HL-60 (cell line): ENCODE data around the gene MNAT1.

Experiments used
- DNase-seq, 2 experiments: peaks; one replicate each; pipeline ENCODE4 v3.0.0-alpha.2; 2010 to 2020; ENCODE audit warnings: low read depth in 1 of 2, low spot score in 1 of 2
- H3K27ac ChIP-seq: fragments of 250-450 bp; sonication (Bioruptor Pico); replicated peaks from 2 replicates; pipeline ENCODE4 v1.5.1; 2020; ENCODE audit warnings: mild to moderate bottlenecking, moderate library complexity
- H3K27me3 ChIP-seq: fragments of 250-450 bp; sonication (Bioruptor Pico); 2 replicates; pipeline ENCODE4 v1.5.1; 2021; ENCODE audit warnings: mild to moderate bottlenecking, moderate library complexity; ENCODE audit not compliant: insufficient read depth, poor library complexity, severe bottlenecking
- H3K4me3 ChIP-seq: replicated peaks from 2 replicates; pipeline ENCODE4 v1.5.1; 2011; ENCODE audit warnings: mild to moderate bottlenecking, control low read depth, low read length; ENCODE audit not compliant: insufficient read depth
- GABPA ChIP-seq: IDR thresholded peaks from 2 replicates; pipeline ENCODE4 v1.6.1; 2012; ENCODE audit warnings: low read depth
- POLR2AphosphoS5 ChIP-seq: IDR thresholded peaks from 2 replicates; pipeline ENCODE4 v1.6.1; 2012; ENCODE audit warnings: low read depth
- SPI1 ChIP-seq: IDR thresholded peaks from 2 replicates; pipeline ENCODE4 v1.6.1; 2012; ENCODE audit warnings: low read depth, mild to moderate bottlenecking, borderline replicate concordance
- TF ChIP-seq, protein P1 (sequence below): IDR thresholded peaks from one replicate; pipeline ENCODE4 v1.5.1; 2011; ENCODE audit warnings: low read length, control low read depth, inconsistent platforms; ENCODE audit not compliant: insufficient read depth
- TF ChIP-seq, protein P2 (sequence below): IDR thresholded peaks from 2 replicates; pipeline ENCODE4 v1.6.1; 2012; ENCODE audit warnings: low read depth; ENCODE audit not compliant: insufficient replicate concordance

Gene MNAT1

DNA sequence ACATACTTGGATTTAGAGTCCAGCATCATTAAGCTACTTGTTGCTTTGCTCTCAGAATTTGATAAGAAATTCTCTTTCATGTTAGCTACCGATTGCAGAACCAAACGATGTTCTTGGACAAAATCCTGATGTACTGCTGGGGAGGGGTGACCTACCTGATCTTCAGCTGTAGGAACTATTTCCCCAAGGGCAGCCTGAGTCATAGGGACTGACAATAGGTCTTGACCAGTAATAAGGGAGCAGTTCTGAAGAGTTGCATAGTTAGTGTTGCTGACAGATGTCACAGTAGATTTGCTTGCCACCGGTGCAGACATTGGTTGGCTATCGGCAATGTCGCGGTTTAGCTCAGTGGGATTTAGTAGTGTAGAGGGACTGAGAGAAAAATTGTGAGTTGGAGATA, 21.0 kb upstream of the MNAT1 start:
- no peak for DNase-seq
- Histone ChIP-seq H3K4me3 (no peak overlapping the region), H3K27me3 (peaks cover 5% of the 10 kb centered on the region), H3K27ac (no peak overlapping the region)
- TF ChIP-seq GABPA (no peak), POLR2AphosphoS5 (no peak), SPI1 (no peak)
- TF ChIP-seq, protein P1, sequence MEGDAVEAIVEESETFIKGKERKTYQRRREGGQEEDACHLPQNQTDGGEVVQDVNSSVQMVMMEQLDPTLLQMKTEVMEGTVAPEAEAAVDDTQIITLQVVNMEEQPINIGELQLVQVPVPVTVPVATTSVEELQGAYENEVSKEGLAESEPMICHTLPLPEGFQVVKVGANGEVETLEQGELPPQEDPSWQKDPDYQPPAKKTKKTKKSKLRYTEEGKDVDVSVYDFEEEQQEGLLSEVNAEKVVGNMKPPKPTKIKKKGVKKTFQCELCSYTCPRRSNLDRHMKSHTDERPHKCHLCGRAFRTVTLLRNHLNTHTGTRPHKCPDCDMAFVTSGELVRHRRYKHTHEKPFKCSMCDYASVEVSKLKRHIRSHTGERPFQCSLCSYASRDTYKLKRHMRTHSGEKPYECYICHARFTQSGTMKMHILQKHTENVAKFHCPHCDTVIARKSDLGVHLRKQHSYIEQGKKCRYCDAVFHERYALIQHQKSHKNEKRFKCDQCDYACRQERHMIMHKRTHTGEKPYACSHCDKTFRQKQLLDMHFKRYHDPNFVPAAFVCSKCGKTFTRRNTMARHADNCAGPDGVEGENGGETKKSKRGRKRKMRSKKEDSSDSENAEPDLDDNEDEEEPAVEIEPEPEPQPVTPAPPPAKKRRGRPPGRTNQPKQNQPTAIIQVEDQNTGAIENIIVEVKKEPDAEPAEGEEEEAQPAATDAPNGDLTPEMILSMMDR, result no peak
- TF ChIP-seq, protein P2, sequence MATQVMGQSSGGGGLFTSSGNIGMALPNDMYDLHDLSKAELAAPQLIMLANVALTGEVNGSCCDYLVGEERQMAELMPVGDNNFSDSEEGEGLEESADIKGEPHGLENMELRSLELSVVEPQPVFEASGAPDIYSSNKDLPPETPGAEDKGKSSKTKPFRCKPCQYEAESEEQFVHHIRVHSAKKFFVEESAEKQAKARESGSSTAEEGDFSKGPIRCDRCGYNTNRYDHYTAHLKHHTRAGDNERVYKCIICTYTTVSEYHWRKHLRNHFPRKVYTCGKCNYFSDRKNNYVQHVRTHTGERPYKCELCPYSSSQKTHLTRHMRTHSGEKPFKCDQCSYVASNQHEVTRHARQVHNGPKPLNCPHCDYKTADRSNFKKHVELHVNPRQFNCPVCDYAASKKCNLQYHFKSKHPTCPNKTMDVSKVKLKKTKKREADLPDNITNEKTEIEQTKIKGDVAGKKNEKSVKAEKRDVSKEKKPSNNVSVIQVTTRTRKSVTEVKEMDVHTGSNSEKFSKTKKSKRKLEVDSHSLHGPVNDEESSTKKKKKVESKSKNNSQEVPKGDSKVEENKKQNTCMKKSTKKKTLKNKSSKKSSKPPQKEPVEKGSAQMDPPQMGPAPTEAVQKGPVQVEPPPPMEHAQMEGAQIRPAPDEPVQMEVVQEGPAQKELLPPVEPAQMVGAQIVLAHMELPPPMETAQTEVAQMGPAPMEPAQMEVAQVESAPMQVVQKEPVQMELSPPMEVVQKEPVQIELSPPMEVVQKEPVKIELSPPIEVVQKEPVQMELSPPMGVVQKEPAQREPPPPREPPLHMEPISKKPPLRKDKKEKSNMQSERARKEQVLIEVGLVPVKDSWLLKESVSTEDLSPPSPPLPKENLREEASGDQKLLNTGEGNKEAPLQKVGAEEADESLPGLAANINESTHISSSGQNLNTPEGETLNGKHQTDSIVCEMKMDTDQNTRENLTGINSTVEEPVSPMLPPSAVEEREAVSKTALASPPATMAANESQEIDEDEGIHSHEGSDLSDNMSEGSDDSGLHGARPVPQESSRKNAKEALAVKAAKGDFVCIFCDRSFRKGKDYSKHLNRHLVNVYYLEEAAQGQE, result no peak

DNA sequence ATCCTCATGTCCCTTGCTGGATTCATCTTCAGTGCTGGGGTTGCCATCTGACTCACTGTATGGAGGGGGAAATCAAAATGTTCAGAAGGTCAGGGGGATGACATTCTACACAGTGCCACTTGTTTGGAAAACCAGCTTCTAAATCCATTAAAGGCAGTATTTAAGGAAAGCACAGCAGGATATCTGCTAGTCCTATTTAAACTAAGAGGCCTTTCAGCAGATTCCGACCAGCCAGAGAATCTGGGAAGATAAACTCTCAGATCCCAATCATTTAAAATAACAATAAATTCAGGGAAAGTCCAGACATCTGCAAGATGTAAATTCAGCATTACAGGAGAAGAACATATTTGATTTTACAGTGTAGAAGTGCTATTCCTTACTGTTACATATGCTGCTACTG, 14.2 kb upstream of the MNAT1 start:
- Histone ChIP-seq H3K27ac (no peak overlapping the region), H3K4me3 (no peak overlapping the region), H3K27me3 (peaks cover 63% of the 10 kb centered on the region)
- no peak for DNase-seq
- TF ChIP-seq, protein P2, result no peak
- TF ChIP-seq, protein P1, result no peak
- TF ChIP-seq POLR2AphosphoS5, result no peak
- no peak for TF ChIP-seq SPI1
- no peak for TF ChIP-seq GABPA

DNA sequence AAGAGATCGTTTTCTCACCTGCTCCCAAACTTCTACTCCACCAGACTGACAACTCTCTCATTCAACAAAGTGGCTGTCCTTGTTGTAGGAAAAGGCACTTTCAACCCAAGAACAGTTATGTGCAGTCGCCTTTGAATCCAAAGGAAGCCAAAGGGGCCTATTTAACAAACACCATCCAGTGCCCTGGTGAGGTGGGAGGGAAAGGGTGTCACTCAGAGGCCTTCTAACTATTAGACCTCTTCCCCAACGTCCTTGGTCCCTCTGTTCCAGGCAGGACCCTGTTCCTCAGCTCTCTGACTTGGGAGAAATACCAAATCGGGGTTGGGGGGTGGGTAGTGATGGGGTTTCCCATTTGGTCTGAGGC, 13.6 kb upstream of the MNAT1 start:
- DNase-seq, result no peak
- TF ChIP-seq, protein P2, result no peak
- TF ChIP-seq, protein P1, result no peak
- no peak for TF ChIP-seq GABPA
- Histone ChIP-seq H3K4me3 (no peak overlapping the region), H3K27me3 (peaks cover 63% of the 10 kb centered on the region), H3K27ac (no peak overlapping the region)
